HG03103 (cell line): ENCODE data around the gene USP34.
"Not testable (repeated sequence)": the region's sequence is repeated elsewhere in the genome, so short reads cannot be mapped to it uniquely, and the experiment has no call there.

Experiments used
- ATAC-seq: cut with Tn5 transposase; IDR thresholded peaks from one replicate; pipeline ENCODE4 v1.9.1; 2021; ENCODE audit warnings: low read depth; ENCODE audit not compliant: unreplicated experiment

USP34 gene

GRCh38 chr2:61173116-61173515 lies 297.8 kb downstream of the USP34 start:
- no peak for ATAC-seq

- no peak for ATAC-seq
Observed at GRCh38 chr2:61172671-61173070, 298.2 kb downstream of the USP34 start.

- ATAC-seq, result no peak
Observed at GRCh38 chr2:61167579-61167978, 303.3 kb downstream of the USP34 start.

- ATAC-seq, result no peak
Observed at GRCh38 chr2:61165946-61166345, 304.9 kb downstream of the USP34 start.

GRCh38 chr2:61165082-61165481 lies 305.8 kb downstream of the USP34 start:
- ATAC-seq, result not testable (repeated sequence)

- ATAC-seq, result no peak
Observed at GRCh38 chr2:61162721-61163120, 308.2 kb downstream of the USP34 start.

GRCh38 chr2:61161888-61162287 lies 309.0 kb downstream of the USP34 start, which contains the start of gene C2orf74:
Gene C2orf74 (plus strand): TSS chr2:61162188. CDS start chr2:61162515, 327 bp downstream.
- ATAC-seq, result no peak

- no peak for ATAC-seq
Observed at GRCh38 chr2:61158356-61158955, 312.4 kb downstream of the USP34 start.

GRCh38 chr2:61157371-61158003 lies 313.4 kb downstream of the USP34 start:
- ATAC-seq, result no peak

- ATAC-seq, result no peak
Observed at GRCh38 chr2:61151436-61151835, 319.5 kb downstream of the USP34 start.

- ATAC-seq, result no peak
Observed at GRCh38 chr2:61149074-61149473, 321.8 kb downstream of the USP34 start.

GRCh38 chr2:61148091-61148490 lies 322.8 kb downstream of the USP34 start:
- ATAC-seq, result not testable (repeated sequence)

- no peak for ATAC-seq
Observed at GRCh38 chr2:61145990-61146389, 324.9 kb downstream of the USP34 start.

- peak; percentile 88 for ATAC-seq
Observed at GRCh38 chr2:61144697-61145268, 326.1 kb downstream of the USP34 start.

GRCh38 chr2:61141151-61141550 lies 329.7 kb downstream of the USP34 start:
- no peak for ATAC-seq

- ATAC-seq, result no peak
Observed at GRCh38 chr2:61138859-61139258, 332.0 kb downstream of the USP34 start.
